ENCODE results near the gene TRIM69.

DNA sequence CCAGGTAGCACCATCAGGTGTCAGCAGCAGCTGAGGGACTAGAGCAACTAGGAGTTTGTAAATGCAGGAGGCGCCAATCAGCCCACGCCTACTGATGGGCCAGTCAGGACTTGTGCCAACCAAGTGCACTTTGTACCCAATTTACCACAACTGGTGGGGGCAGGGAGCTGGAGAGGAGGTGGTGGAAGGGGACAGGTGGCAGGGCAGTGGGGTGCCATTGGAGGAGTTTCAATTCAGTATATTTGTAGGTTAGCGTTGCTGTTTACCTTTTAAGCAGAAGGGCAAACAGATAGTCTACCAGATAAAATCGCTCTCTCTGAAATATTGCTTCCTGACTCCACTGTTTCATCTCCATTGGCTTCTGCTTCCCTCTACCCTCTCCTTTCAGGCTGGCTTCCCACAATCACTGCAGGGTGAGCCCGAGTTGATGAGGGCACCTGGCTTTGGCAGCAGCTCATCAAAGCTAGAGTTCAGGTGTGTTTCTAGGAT lies 75.7 kb downstream of the TRIM69 start:
- TF ChIP-seq CTCF (IDR thresholded peaks at IDR 0.05) (no peak), POLR2A (IDR thresholded peaks at IDR 0.05) (no peak)
